CD4-positive, alpha-beta T cell treated with Interleukin-6 at 100 ng/mL for 8 hours (primary cell): Measurements from ENCODE around the gene PDIA5.
A peak's percentile ranks its signal among the peaks of the same experiment; 100 is the strongest.

Experiments
- DNase-seq: peaks from one replicate; pipeline ENCODE4 v3.0.0-alpha.2; 2020; ENCODE audit warnings: mixed read lengths, low spot score

PDIA5 gene

DNA sequence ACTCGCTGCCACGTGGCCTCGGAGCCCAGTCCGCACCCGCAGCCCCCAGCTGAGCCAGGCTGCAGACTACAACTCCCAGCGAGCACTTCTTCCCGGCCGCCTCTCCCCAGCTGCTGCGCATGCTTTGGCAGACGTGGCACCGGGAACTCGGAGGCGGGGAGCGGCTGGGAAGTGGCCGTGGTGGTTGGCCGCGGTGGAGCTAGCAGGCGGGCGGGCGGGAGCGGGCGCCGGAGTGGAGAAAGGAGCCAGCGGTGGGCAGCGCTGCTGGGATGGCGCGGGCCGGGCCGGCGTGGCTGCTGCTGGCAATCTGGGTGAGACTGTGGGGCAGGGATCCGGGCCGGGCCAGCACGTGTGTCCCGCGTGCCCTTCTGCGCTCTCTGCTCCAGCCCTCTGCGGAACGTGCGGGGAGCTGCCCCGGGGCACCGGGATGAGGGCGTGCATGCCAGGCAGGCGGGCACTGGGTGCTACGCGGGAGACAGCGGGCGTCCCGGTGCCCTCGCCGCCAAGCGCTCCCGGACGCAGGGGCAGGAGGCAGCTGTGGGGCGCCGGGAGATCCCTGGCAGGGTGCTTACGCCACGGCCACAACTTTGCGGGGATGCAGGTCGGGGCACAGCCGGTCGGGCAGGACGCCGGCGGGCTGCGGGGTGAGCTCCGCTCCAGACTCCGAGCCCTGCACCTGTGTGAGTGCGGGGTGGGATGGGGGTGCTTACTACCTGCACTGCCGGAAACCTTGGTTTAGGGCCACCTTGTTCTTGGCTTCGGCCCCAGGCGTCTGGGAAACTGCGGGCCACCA is at the start of gene PDIA5:
Gene PDIA5, plus strand, starts transcription at position 130 of the 793 bp plus-strand sequence. Its CDS starts 140 bp downstream, at position 270.
- peak; percentile 53 for DNase-seq

DNA sequence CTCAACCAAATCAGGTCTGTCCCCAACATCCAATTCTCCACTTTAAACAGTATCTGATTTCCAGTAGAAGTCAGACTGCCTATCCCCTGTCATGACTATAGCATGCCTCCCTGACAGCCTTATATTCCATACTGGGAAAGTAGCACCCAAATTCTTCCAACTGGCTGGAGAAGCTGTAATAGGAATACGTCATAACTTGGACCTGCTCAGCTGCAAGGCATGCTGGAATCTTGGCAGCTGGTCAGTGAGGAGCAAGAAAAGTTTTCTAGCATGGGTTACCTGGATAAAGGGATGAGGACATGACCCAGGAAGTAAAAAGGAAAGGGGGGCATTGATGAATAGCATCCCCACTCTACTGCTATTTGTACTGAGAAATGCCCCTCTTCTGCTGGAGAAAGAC is 48.1 kb upstream of the PDIA5 start:
- no peak for DNase-seq

DNA sequence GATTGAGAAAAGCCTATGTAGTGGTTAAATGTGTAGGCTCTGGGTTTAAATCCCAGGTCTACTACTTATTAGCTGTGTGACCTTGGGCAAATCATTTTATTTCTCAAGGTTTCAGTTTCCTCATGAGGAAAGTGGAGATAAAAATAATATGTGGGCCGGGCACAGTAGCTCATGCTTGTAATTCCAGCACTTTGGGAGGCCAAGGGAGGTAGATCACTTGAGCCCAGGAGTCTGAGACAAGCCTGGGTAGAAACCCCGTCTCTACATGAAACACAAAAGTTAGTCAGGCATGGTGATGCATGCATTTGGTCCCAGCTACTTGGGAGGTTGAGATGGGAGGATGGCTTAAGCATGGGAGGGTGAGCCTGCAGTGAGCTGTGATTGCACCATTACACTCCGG is 47.7 kb upstream of the PDIA5 start:
- DNase-seq = no peak

DNA sequence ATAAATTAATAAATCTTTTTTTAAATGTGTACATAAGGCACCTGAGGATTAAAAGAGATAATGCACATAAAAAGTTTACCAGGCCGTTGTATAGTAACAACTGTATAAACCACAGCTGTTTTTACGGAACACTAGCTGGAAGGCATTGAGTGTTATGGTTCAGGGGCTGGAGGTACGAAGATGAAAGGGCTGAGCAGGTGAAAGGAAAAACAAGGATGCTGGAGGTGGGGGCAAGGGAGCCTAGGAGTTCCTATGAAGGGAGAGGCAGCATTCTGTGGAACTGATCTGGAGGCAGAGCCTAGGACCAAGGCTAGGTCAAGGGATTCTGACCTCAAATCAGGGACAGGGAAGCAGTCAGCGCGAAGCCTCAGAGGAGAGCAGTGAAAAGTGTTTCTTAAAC is 47.2 kb upstream of the PDIA5 start:
- no peak for DNase-seq

DNA sequence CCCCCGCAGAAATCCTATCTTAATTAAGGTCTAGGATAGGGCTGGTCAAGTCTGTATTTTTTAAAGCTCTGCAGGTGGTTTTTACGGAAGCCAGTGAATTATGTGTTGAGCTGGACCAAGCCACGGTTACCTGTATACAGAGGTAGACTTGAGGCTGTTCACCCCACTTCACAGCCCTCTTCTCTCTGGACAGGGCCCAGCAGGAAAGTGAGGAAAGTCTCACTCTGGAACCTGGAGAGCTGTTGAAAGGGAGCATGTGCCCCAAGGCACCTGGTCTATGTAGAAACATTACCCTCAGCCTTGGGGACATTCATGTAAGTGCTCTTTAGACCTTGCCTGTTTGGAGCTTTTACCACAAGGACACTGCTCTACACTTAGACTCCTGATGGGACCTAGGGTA is 46.1 kb upstream of the PDIA5 start:
- DNase-seq = no peak

DNA sequence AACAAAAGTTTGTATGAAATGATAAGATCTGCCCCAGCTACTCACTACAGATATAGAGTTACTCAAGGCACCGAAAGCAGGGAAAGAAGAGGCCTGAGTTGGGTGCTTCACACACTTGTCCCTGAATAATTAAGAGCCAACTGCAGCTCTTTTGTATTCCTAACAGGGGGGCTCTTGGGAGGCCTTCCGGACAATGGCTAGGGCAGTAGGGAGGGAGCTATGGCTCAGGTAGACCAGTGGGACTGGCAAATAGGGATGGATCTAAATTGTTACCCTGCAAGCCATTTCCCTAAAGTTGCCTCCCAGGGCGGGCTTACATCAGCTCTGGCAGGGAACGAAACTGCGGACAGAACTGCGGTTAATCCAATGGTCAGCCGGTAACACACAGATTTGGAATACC is 45.4 kb upstream of the PDIA5 start:
- no peak for DNase-seq

DNA sequence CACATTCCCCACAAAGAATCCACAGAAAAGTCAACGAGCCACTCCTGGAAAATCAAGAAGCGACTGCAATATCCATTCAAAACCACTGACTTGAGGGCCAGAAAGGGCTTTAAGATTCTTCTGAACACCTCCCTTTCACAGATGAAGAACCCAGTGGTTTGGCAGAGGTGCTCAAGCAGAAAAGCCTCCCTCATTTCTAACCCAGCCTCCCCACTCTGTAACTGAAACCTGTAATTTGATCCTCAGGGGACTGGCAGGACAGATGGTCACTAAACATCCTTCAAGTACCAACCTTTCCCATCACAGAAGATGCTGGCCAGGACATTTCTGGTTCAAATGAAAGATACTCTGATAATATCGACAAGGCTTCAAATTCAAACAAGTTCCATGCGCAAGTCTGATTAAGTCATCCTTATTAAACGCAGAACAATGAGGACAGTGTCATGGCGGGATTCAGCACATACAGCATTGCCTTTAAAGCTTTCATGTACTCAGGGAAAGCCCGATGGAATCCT is 44.8 kb upstream of the PDIA5 start:
- DNase-seq = no peak

DNA sequence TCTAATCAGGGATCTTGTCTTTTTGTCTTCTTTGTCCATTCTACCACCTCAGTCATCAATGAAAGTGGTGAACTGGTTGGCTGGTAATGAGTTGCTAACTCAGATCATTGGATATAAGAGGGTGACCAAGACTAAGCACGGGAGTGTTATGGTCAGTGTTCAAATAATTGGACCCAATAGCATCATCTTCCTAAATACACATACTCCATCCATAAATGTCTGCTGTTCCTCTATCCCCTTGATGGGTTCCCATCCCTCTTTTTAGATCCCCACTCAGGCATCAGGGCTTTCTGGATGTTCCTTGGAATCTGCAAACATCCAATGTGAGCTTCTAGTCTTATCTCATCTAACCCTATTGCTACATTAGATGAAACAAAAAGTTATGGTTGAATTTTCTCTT is 42.8 kb upstream of the PDIA5 start:
- no peak for DNase-seq

DNA sequence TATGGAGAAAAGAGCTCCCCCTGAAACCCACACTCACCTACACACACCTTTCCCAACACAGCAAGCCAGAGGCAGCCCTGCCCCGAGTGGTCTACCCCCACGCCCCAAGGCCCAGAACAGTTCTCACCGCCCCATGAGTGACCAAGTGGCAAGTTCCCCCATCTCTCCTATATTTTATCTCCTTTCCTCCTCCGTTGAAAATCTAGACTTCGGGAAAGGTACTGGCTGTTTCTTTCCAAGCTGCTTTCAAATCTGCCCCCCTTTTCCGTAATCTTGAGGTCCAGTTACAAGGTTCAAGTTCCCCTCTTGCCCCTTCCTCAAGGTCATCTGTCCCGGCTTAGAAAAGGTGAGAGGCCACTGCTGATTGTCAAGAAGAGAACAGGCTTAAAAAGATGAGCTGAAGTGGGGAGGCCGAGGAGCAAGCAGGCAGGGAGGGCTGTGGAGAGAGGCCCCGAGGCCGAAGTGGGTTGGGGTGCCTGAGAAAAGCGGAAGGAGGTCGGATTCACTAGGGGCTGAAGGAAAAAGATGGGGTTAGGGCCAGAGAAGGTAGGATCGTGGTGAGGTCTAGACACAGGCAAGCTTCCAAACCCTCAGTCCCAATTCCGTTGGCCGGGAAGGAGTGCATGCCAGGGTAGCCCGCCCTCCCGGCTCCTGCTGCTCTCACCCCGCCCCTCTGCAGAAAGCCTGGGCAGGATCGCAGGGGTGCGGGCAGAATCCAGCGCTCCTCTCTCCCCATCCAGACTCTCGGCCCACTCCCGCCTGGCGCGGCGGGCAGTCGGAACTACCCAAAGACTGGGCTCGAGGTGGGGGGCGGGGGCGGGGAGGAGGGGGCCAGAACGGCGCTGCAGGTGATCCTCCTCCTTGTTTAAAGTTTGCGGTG is 40.9 kb upstream of the PDIA5 start:
- DNase-seq = no peak

DNA sequence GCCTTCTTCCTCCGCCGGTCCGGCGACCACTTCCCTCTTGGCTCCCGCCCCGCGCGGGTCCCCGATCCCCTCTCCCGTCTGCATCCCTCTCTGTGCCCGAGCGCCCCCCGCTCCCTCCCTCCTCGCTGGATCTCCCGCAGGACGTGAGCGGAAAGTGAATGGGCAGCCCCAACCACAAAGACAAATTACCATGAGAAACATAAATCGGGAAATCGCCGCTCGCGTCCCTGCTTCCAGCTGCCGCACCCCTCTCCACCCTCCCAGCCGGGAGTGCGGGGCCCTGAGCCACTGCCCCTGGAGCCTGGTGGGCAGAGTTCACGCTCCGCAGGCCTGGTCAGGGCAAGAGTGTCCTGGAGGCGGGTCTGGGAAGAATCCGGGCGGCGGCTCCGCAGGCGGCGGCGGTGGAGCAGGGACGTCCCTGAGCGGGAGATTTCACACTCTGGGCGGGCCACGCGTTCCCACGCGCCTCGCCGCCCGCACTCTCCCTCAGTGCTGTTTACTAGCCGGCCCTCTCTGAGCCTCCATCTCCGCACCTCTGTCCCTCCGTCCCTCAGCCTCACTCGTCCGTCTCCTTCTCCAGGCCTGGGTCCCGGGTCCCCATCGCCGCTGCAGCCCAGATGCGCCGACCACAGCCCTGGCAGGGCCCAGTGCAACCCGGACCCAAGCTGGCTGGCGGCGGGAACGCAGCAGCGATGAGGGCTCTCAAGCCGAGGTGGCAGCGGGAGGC is 40.1 kb upstream of the PDIA5 start:
- DNase-seq = no peak

DNA sequence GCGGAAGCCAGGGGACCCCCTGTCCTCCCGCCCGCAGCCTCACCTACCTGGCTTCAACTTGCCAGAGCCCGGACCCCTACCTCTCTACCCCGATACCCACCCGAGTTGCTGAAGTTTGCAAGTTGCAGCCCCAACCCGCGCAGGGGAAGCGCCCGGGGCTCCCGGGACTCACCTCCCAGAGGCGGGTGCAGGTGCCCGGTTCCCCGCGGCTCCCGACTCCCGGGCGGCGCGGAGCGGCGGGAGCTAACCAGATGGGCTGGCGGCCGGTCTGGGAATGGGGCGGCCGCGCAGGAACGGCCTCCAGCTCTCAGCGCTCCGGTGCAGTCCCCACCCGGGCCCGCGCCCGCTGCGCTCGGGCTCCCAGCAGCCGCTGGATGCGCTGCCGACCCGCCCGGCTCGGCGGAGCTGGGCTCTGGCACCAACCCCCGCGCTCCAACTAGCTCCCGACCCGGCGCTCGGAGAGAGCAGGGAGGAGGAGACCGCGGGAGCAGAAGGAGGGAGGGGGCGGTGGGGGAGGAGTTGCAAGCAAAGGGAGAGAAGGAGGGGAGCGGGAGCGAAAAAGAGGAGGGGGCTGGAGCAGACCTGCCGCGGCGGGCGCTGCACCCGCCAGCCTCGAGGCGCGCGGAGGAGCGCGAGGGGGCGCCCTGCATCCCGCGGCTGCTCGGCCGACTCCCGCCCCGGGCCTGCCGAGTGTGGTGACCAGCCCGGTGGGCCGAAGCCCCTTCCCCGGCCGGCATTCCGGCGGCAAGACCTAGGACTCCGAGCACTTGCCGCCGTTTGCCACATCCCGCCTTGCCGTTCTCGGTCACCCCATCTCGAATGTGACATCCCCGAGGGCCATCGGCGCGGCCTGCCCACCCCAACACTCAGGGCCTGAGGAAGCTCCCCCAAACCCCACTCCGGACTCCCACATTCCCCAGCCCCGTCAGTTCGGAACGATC is 39.3 kb upstream of the PDIA5 start, which contains the start of gene SEMA5B:
Gene SEMA5B, minus strand, starts transcription at position 472 of the 941 bp plus-strand sequence. CDS start 66,500 bp downstream, outside the sequence.
- no peak for DNase-seq

DNA sequence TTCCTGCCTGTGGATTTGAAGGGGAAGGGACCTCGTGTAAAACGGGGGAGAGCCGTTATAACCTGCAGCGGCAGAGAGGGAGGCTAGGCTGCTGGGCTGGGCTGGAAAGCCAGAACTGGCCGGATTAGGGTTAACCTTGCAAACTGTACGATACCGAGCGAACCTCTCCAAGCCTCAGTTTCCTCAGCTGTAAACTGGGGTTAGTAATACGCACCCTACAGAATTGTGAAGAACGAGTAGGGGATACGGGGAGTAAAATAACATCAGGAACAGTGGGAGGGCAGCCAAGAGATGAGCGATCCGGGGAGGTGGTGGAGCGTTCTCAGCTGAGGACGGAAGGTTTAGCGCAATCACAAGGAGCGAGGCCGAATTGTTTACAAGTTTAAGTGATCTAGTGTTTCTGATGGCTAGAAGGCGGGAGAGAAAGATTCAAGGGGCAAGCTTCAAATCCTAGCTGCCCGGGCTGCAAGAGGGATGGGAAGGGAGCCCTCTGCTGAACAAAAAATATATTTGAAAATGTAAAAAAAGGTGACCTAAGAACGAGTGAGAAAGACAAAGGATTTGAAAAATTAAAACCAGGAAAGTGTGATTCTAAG is 38.5 kb upstream of the PDIA5 start:
- peak; percentile 12 for DNase-seq

DNA sequence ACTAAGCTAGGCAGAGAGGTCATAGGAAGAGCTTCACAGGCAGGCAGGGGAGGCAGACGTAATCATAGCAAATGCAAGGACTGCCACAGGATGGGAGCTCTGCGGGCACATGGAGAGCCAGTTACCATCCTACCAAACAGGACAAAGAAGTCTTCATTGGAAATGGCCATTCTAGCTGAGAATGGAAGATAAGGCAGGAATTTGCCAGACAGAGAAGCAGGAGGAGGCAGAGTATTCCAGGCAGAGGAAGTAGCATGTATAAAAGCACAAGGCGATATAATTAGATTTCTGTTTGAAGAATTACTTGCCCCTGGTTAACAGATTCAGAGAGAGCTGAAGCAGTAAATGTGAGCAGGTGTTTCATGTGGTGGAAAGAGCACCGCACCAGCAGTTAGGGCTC is 35.8 kb upstream of the PDIA5 start:
- DNase-seq = no peak

DNA sequence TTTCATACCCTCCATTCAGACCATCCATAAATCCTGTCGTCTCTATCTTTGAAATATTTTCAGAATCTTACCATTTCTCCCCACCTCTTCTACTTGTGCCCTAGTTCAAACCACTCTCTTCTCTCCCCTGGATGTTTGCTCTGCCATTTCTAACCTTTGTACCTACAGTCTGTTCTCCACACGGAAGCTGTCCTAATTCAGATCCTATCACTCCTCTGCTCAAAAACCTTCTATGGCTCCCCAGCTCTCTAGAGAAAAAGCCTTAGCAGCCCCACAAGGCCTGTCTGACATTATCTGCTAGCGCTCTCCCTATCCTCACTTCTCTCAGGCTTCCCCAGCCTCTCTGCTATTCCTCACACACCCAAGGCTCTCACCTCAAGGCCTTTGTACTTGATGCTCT is 34.8 kb upstream of the PDIA5 start:
- no peak for DNase-seq

DNA sequence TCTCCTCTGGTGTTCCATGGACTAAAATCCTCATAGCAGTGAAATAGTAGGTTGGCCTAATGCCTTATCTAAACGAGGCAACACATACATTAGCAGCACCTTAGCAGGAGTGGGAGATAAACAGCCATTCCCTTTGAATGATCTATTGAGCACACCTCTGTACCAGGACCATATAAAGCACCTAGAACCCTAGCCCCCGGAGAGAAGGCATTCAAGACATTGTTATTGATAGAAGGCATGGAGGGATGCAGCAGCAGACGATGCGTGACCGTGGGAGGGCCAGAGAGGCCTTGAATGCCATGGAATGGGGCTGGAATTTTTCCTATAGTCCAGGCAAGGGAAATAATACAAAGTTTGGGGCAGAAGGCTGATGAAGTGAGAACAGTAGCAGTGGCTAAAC is 32.7 kb upstream of the PDIA5 start:
- no peak for DNase-seq

DNA sequence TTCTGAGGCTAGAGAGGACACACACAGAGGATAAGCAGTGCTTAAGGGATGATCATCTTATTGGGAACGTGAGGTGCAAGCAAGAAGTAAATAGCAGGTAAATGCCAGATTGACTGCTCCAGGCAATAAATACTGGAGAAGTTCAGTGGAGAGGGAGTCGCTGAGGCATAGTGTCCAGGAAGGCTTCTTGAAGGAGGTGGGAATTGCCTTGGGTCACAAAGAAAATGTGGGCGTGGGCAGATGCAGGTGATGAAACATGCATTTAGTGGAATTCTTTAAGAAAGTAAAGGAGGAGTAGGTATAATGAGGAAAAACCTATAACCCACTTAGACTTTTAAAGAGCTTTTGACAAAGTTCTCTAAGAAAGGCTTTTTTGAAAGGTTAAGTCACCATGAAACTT is 31.8 kb upstream of the PDIA5 start:
- no peak for DNase-seq

DNA sequence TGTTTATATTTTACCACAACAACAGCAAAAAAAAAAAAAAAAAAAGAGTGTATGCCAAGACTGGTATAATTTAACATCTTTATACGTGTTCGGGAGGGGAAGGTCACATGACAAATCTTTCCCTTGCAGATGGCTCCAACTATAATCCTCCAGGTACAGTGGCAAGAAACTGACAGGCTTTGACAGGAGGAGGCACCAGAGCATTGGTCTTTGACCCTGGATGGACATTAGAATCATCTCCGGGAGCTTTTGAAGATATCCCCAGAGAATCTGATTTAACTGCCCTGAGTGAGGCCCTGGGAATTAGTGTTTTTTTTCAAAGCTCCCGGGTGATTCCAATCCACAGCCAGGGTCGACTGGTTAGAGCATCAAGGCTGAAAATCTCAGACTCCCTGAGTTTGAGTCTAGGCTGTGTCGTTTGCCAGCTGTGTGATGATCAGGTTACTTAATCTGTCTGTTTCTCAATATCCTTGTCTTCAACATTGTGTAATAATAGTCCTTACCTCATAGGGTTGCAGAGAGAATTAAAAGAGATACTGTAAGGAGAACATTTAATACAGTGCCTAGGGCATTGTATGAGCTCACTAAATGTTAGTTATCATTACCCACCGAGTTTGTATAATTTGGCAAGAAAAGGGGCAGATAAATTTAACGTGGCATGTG is 30.3 kb upstream of the PDIA5 start:
- no peak for DNase-seq

DNA sequence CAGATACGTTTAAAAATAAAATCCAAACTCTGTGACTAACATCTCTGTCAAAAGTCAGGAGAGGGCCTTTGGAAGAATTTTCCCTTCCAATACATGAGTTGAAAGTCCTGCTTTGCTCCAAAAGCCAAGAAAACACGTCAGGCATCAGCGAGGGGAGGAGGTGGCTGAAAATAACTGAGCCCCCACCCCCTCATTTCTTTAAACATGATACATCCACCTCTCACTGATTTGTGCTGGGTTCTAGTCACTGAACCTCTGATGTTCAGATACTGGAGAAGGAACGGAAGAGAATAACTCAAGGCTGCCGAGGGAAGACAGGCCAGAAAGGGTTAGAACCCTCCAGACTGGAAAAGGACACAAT is 29.8 kb upstream of the PDIA5 start:
- no peak for DNase-seq

DNA sequence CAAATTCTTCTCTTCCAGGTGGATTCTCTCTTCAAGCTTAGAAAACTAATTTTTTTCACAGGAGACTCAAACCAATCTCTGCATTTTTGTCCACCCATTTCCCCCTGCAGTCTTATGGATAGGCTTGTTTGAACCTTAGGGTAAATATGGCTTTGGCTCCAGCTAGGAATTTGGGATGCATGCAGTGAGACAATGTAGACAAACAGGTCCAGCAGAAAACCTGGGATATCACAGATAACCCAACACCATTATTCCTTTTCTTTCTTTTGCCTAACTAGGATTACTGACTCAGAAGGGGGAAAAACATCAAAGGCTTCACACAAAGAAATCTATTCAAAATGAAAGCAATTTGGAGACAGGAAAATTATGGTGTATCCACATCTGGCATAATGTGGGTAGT is 28.1 kb upstream of the PDIA5 start:
- DNase-seq = no peak

DNA sequence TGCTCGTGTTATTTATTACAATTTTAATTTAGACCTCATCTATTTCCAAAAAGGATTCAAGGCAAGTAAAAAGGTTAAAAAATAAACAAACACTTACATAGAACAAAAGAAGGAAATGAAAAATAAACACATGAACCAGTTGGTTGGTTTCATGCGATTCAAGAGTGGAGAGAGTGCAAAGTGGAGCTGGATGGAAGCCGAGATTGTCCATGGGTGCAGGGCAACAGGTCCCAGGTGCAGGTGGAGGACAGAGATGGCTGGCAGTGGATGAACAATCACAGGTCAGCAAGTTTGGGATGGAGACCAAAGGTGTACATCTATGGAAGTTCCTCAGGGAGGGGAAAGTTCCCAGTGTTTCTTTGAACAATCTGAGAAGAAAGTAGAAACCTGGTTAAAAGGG is 27.6 kb upstream of the PDIA5 start:
- no peak for DNase-seq
